HepG2 (cell line): ENCODE data around the gene PDCD2L. TPM values are rescaled to one million over a fixed set of nuclear protein-coding genes. Genes with fewer than 3 reads are reported as not detected.

Experiments
- ATAC-seq: fragments of 200-7000 bp; cut with Tn5 transposase; 3 replicates; pipeline ENCODE4 v1.9.1; 2020; ENCODE audit warnings: mild to moderate bottlenecking, moderate library complexity
- BruUV-seq: library from RNA; stranded (reverse); fragments of 400-500 nt; replicated peaks from 2 replicates; lab custom pipeline; 2021; lab: Mats Ljungman, UMichigan
- CTCF ChIA-PET: fragments of 300-600 bp; formaldehyde crosslinking; extraction: SDS; loops from one replicate; lab custom pipeline; 2021; ENCODE audit warnings: low total read pairs, inconsistent platforms, low intra/inter-chr PET ratio; lab: Yijun Ruan, JAX
- POLR2A ChIA-PET: fragments of 350-600 bp; sonication (Branson Sonifier 250); formaldehyde crosslinking; loops from one replicate; lab custom pipeline; 2020; ENCODE audit warnings: antibody characterized with exemption, inconsistent platforms; lab: Yijun Ruan, JAX
- DNase-seq: peaks from one replicate; pipeline ENCODE4 v3.0.0-alpha.2; 2015; ENCODE audit warnings: low spot score
- FAIRE-seq: peaks from 3 replicates; lab custom pipeline; 2011; peaks lifted over from hg19 to GRCh38; lab: Jason Lieb, UNC
- H2AFZ ChIP-seq: one replicate; pipeline ENCODE4 v1.6.1; 2011; ENCODE audit warnings: low read length, inconsistent platforms
- H3K27ac ChIP-seq: fragments of 300-600 bp; 3 replicates; pipeline ENCODE4 v1.8.0; 2011; ENCODE audit warnings: mixed run types, mild to moderate bottlenecking, mixed read lengths, low read length, inconsistent platforms; ENCODE audit not compliant: insufficient read depth; ENCODE audit errors: extremely low read length
- H3K27me3 ChIP-seq, 2 experiments: fragments of 200-600 bp in 1 of 2; 2 replicates in 1 of 2; 3 replicates in 1 of 2; pipeline versions ENCODE4 v1.6.0 to v1.8.0; 2011; ENCODE audit warnings: low read length in 2 of 2, mild to moderate bottlenecking in 2 of 2, moderate library complexity in 2 of 2, inconsistent platforms in 1 of 2; ENCODE audit not compliant: insufficient read depth in 2 of 2, control insufficient read depth in 1 of 2
- H3K36me3 ChIP-seq, 2 experiments: fragments of 200-600 bp in 1 of 2; replicated peaks in 1 of 2; 2 replicates in 1 of 2; 3 replicates in 1 of 2; pipeline versions ENCODE4 v1.5.1 to v1.8.0; 2011; ENCODE audit warnings: low read length in 2 of 2, inconsistent platforms in 1 of 2; ENCODE audit not compliant: insufficient read depth in 2 of 2, control insufficient read depth in 1 of 2
- H3K4me1 ChIP-seq: 2 replicates; pipeline ENCODE4 v1.5.1; 2012; ENCODE audit warnings: low read length, inconsistent platforms; ENCODE audit not compliant: insufficient read depth
- H3K4me2 ChIP-seq: 2 replicates; pipeline ENCODE4 v1.6.0; 2011; ENCODE audit warnings: low read depth, low read length, inconsistent platforms
- H3K4me3 ChIP-seq, 3 experiments: fragments of 200-600 bp in 1 of 3; sonication (generic), shearing (Covaris generic) in 1 of 3; replicated peaks in 1 of 3; 2 replicates each; pipeline ENCODE4 v1.5.1; 2011 to 2016; ENCODE audit warnings: low read length in 3 of 3, inconsistent platforms in 2 of 3, low read depth in 2 of 3, mild to moderate bottlenecking in 2 of 3, control low read depth in 1 of 3, mixed read lengths in 1 of 3; ENCODE audit not compliant: insufficient read depth in 1 of 3
- H3K79me2 ChIP-seq: one replicate; pipeline ENCODE4 v1.6.1; 2011; ENCODE audit warnings: low read length, inconsistent platforms; ENCODE audit not compliant: insufficient read depth
- H3K9ac ChIP-seq: 2 replicates; pipeline ENCODE4 v1.6.0; 2011; ENCODE audit warnings: mild to moderate bottlenecking, low read depth, low read length, inconsistent platforms; ENCODE audit not compliant: insufficient read depth
- H3K9me3 ChIP-seq: 2 replicates; pipeline ENCODE4 v1.5.1; 2012; ENCODE audit warnings: mild to moderate bottlenecking, low read length
- H4K20me1 ChIP-seq: 2 replicates; pipeline ENCODE4 v1.6.0; 2011; ENCODE audit warnings: inconsistent platforms, mild to moderate bottlenecking, low read length, moderate library complexity; ENCODE audit not compliant: insufficient read depth
- ARID4A ChIP-seq: sonication (generic); formaldehyde crosslinking; IDR thresholded peaks from 2 replicates; pipeline ENCODE4 v1.5.0; 2020; ENCODE audit warnings: mild to moderate bottlenecking, missing genetic modification reagents, borderline replicate concordance
- BHLHE40 ChIP-seq: IDR thresholded peaks from 2 replicates; pipeline ENCODE4 v1.6.1; 2011; ENCODE audit warnings: low read length, improper control_type of control experiment
- GATAD1 ChIP-seq: IDR thresholded peaks from 2 replicates; pipeline ENCODE4 v1.6.1; 2016; ENCODE audit warnings: missing genetic modification reagents, missing compliant biosample characterization
- NFE2L2 ChIP-seq: fragments of 150-350 bp; IDR thresholded peaks from 2 replicates; pipeline ENCODE4 v1.6.1; 2014; ENCODE audit warnings: low read length
- RORA ChIP-seq: sonication (generic); formaldehyde crosslinking; IDR thresholded peaks from 2 replicates; pipeline ENCODE4 v1.5.0; 2020; ENCODE audit warnings: mild to moderate bottlenecking, missing genetic modification reagents, moderate library complexity
- THAP11 ChIP-seq: IDR thresholded peaks from 2 replicates; pipeline ENCODE4 v1.6.1; 2016; ENCODE audit warnings: missing biosample characterization, missing genetic modification reagents
- ZFP36L2 ChIP-seq: sonication (generic); formaldehyde crosslinking; IDR thresholded peaks from 2 replicates; pipeline ENCODE4 v1.4.0; 2020; ENCODE audit warnings: missing genetic modification reagents
- ZNF142 ChIP-seq: sonication (generic); formaldehyde crosslinking; IDR thresholded peaks from 2 replicates; pipeline ENCODE4 v1.4.0; 2020; ENCODE audit warnings: missing genetic modification reagents
- ZNF703 ChIP-seq: sonication (generic); formaldehyde crosslinking; IDR thresholded peaks from 2 replicates; pipeline ENCODE4 v1.5.1; 2020; ENCODE audit warnings: missing genetic modification reagents, mild to moderate bottlenecking, moderate library complexity, borderline replicate concordance
- ZNF766 ChIP-seq: sonication (generic); formaldehyde crosslinking; IDR thresholded peaks from 2 replicates; pipeline ENCODE4 v1.5.0; 2020; ENCODE audit warnings: missing genetic modification reagents, borderline replicate concordance
- ZNF772 ChIP-seq: sonication (generic); formaldehyde crosslinking; IDR thresholded peaks from 2 replicates; pipeline ENCODE4 v1.5.0; 2020; ENCODE audit warnings: mild to moderate bottlenecking, missing genetic modification reagents
- WGBS: methylation state at CpG from one replicate; pipeline ENCODE4 v1.1.6; 2017; ENCODE audit warnings: low lambda C conversion rate; 5-methylcytosine and 5-hydroxymethylcytosine counted together
- in situ Hi-C: cut with HindIII; loops from 2 replicates; pipeline ENCODE4 v1.10.0; 2017; ENCODE audit warnings: low pct_unique_long_range_greater_than_20kb; ENCODE audit not compliant: extremely low pct_ligation_motif_present
- intact Hi-C: fragments of 100-400 bp; cut with micrococcal nuclease; formaldehyde crosslinking; loops from one replicate; pipeline ENCODE4 v1.10.0; 2022; ENCODE audit not compliant: unreplicated experiment
- polyA plus RNA-seq, 8 experiments: library from polyadenylated mRNA; depleted of rRNA in 3 of 8; stranded (reverse) in 7 of 8; unstranded in 1 of 8; fragments of >200 nt; fragmentation: Illumina TruSeq in 4 of 8; extraction: Trizol in 4 of 8; gene quantifications; 2 replicates each; pipeline versions ENCODE4 v1.2.1 to v1.2.3, GENCODE V29; 2011 to 2016; ENCODE audit warnings: low read depth in 4 of 8, missing spikeins in 1 of 8, mixed read lengths in 1 of 8; ENCODE audit not compliant: insufficient read depth in 1 of 8
- total RNA-seq, 5 experiments: library from RNA; depleted of rRNA; stranded (reverse); fragments of >200 nt; fragmentation: Illumina TruSeq; extraction: Trizol; gene quantifications; 2 replicates each; pipeline ENCODE4 v1.2.3, GENCODE V29; 2016; ENCODE audit warnings: low read depth in 1 of 5

The PDCD2L gene
- total and polyA plus RNA-seq, 2 of the 13 experiments (the other 11 are each of a cell fraction or from before 2014, with no cell fraction given), result 29.3 to 35.2 TPM

GRCh38 chr19:34428549-34429285 lies 24.5 kb downstream of the PDCD2L start:
- ATAC-seq (peak; percentile 66), FAIRE-seq (no peak), DNase-seq (peak; percentile 2)
- Histone ChIP-seq H3K27ac (peak overlapping the region; percentile 73), H4K20me1 (peaks cover 45% of the 10 kb centered on the region), H3K36me3 (peaks cover 7 to 31% of the 10 kb centered on the region in 2 experiments), H3K9me3 (no peaks in the 10 kb centered on the region), H3K4me3 (peak overlapping the region; percentile 87 to 90 (median 89)), H3K4me2 (peak overlapping the region; percentile 80), H3K9ac (peak overlapping the region; percentile 86), H3K79me2 (peaks cover 53% of the 10 kb centered on the region), H2AFZ (no peak overlapping the region), H3K4me1 (peaks cover 41% of the 10 kb centered on the region), H3K27me3 (no peaks in the 10 kb centered on the region; a peak in 1 of 5 replicates)
- BruUV-seq, result no TSS peak
- CTCF ChIA-PET, result no interaction called here
- WGBS, result under 1% methylated on average over 30 of the region's 68 CpGs
- in situ Hi-C loops, result no loop called here
- intact Hi-C loops, result loop anchor here (2.0 kb wide), 1 partner anchor 66 kb away; no protein-coding TSS in a partner anchor
- POLR2A ChIA-PET, result interaction anchor here (1.4 kb wide), 1 partner anchor 9 kb away, joined by 4 read pairs; no protein-coding TSS in a partner anchor
- TF ChIP-seq ZFP36L2 (CRISPR knock-in tag) (no peak), GATAD1 (CRISPR knock-in tag) (no peak), BHLHE40 (no peak), ZNF766 (no peak), ZNF703 (CRISPR knock-in tag) (no peak), THAP11 (no peak), ARID4A (CRISPR knock-in tag) (no peak; the same call in none of the 2 replicates), ZNF772 (CRISPR knock-in tag) (no peak), RORA (CRISPR knock-in tag) (no peak), NFE2L2 (no peak), ZNF142 (CRISPR knock-in tag) (no peak)
